ENCODE results near the gene RAET1E.
A peak's percentile ranks its signal among the peaks of the same experiment; 100 is the strongest.
"Not testable (repeated sequence)": the region's sequence is repeated elsewhere in the genome, so short reads cannot be mapped to it uniquely, and the experiment has no call there.

The RAET1E gene

DNA sequence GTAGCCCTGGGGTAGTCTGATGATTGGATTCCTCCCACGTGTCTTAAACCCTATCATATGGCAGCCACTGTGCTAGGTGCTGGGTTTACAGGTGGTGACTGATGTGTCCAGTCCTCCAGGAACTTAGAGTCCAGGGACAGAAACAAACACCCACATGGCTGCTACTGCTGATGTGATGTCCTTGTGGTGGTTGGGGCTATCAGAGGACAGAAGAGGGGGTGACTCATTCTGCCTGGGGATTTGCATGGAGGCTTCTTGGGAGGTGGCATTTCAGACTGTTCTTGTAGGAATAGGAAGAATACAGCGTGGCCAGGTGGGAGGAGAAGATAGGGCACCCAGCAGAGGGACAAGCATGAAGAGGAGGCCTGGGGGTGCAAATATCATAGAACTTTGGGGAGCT is 15.2 kb upstream of the RAET1E start:
- in situ Hi-C loops (cut with HindIII; ENCODE audit: low pct_unique_long_range_greater_than_20kb, low sequenced_read_pairs) = no loop called here
- DNase-seq (ENCODE audit: low read depth in 1 of 2, low spot score in 1 of 2) = no peak
- no peak for TF ChIP-seq JUND (IDR thresholded peaks at IDR 0.05; ENCODE audit: low read depth)

DNA sequence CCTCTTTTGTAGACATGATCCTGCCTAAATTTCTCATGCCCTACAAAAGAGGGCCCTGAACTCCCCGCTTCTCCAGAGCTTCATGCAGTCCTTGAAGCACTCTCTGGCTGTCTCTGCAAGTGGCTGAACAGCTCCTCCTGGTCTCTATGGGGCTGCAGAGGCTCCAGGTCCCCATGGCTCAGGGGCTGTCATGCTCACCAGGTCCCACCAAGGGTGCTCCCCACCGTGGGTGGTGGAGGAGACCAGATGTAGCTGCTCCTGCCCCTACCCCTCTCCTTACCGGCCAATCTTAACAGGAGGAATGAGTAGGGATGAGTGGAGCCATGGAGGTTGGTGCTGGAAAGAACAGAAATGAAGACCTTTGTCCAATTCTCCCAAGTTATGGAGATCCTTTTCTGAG is 14.8 kb upstream of the RAET1E start:
- in situ Hi-C loops (cut with HindIII; ENCODE audit: low pct_unique_long_range_greater_than_20kb, low sequenced_read_pairs); DNase-seq (ENCODE audit: low read depth in 1 of 2, low spot score in 1 of 2): not testable (repeated sequence)

DNA sequence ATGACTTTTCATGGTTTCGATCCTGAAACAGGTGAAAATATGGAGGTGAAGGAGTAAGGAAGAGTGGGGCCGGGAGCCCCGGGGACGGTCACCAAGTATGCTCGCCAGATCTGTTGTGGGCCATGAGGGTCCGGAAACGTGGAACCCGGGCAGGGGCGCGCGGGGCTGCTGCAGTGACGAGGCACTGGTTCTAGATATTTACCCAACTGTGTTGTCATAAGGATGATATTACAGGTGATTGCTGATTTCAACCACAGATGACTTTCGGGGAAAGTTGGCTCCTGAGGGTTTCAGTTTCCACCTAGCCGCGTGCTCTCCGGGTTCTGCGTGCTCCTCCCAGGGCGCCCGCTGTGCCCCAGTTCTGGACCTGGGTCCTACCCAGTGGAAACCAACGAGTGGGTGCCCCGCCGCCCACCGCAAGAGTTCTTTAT is 12.8 kb upstream of the RAET1E start:
- in situ Hi-C loops (cut with HindIII; ENCODE audit: low pct_unique_long_range_greater_than_20kb, low sequenced_read_pairs) = no loop called here
- TF ChIP-seq JUND (IDR thresholded peaks at IDR 0.05; ENCODE audit: low read depth) = no peak
- DNase-seq (ENCODE audit: low read depth in 1 of 2, low spot score in 1 of 2) = no peak

DNA sequence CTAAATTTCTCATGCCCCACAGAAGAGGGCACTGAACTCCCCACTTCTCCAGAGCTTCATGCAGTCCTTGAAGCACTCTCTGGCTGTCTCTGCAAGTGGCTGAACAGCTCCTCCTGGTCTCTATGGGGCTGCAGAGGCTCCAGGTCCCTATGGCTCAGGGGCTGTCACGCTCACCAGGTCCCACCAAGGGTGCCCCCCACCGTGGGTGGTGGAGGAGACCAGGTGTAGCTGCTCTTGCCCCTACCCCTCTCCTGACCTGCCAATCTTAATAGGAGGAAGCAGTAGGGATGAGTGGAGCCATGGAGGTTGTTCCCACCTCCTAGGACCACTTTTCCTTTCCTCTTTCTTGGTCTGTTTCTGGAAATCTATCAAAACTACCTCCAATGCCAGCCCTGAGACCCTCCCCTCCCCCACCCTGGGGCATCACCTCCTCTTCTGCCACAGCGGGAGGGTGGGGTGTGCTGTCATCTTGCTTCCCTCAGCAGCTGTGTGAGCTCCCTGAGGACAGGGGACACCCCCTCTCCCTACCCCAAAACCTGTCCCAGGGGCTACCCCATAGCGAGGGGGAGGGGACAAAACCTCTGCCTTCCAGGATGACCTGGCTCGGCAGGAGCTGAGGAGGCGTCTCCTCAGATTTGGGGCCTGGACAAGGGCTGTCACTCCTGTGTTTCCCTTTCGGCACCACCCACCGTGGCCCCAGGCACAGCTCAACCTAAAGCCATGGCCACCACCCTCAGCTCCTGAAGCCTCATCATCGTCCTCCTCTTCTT is 12.0 kb upstream of the RAET1E start:
- in situ Hi-C loops (cut with HindIII; ENCODE audit: low pct_unique_long_range_greater_than_20kb, low sequenced_read_pairs) = no loop called here

DNA sequence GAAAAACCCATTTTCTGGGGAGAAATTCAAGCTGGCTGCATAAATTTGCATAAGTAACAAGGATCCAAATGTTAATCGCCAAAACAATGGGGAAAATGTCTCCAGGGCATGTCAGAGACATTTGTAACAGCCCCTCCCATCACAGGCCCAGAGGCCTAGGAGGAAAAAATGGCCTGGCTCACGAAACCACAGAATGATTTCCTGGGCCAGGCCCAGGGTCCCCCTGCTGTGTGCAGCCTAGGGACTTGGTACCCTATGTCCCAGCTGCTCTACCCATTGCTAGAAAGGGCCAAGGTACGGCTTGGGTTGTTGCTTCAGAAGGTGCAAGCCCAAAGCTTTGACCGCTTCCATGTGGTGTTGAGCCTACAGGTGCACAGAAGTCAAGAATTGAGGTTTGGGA is 10.6 kb upstream of the RAET1E start:
- in situ Hi-C loops (cut with HindIII; ENCODE audit: low pct_unique_long_range_greater_than_20kb, low sequenced_read_pairs); DNase-seq (ENCODE audit: low read depth in 1 of 2, low spot score in 1 of 2): not testable (repeated sequence)

More for the DNA sequence above, 12.0 kb upstream of the RAET1E start:
- no peak for DNase-seq (ENCODE audit: low read depth in 1 of 2, low spot score in 1 of 2)
- no peak for TF ChIP-seq JUND (IDR thresholded peaks at IDR 0.05; ENCODE audit: low read depth)

DNA sequence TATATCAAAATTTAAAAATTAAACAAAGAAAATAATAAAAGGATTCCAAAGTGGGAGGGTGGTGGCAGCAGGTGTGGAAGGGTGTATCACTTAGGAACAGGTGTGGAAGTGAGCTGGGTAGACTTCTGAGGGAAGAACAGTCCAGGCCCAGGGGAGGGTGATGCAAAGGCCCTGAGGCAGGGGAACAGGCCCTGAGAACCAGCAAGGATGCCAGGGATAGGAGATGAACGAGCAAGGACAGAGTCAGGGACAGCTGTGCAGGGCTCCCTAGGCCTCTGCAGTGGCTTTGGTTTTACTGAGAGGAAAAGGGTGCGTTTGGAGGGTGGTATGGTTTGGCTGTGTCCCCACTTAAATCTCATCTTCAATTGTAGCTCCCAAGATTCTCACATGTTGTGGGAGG is 9.4 kb upstream of the RAET1E start:
- no peak for TF ChIP-seq JUND (IDR thresholded peaks at IDR 0.05; ENCODE audit: low read depth)
- DNase-seq (ENCODE audit: low read depth in 1 of 2, low spot score in 1 of 2) = no peak
- in situ Hi-C loops (cut with HindIII; ENCODE audit: low pct_unique_long_range_greater_than_20kb, low sequenced_read_pairs) = no loop called here

DNA sequence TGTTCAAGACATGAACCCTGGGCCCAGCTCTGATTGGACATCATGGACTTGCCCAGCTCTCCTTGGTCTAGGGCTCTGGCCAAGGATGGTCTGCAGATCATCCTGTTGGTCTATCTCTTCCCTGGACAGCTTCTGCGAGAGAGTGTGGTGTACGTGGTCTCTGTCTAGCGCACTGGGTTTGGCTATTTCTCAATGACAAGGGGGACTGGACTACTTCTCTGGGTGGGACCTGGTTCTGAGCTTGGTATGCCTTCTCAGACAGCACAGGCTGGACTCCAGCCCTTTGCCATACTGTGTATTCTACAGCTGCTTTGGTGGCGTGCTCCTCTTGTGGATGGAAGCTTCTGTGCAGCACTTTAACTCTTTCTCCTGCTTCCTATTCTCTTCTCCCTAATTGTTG is 8.5 kb upstream of the RAET1E start:
- no peak for TF ChIP-seq JUND (IDR thresholded peaks at IDR 0.05; ENCODE audit: low read depth)
- no peak for DNase-seq (ENCODE audit: low read depth in 1 of 2, low spot score in 1 of 2)
- in situ Hi-C loops (cut with HindIII; ENCODE audit: low pct_unique_long_range_greater_than_20kb, low sequenced_read_pairs) = no loop called here

DNA sequence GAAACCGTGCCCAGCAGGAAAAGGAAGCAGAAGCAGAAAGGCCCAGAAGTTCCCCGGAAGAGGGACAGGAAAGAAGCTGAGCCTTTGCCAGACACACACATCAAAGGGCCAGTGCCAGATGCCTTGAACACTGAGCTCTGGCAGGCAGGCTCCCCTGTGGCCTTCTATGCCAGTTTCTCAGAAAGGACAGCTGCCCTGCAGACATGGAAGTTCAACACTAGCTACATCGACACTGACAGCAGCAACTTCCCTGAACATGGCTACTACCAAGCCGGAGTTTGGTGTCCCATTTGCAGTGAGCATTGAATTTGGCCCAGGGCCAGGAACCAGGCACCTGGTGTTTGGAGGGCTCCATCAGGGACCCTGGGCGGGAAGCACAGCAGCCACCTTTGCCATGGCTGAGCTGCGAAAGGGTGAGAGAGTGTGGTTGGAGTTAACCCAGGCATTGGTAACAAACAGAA is 8.0 kb upstream of the RAET1E start:
- no peak for DNase-seq (ENCODE audit: low read depth in 1 of 2, low spot score in 1 of 2)
- no peak for TF ChIP-seq JUND (IDR thresholded peaks at IDR 0.05; ENCODE audit: low read depth)
- in situ Hi-C loops (cut with HindIII; ENCODE audit: low pct_unique_long_range_greater_than_20kb, low sequenced_read_pairs) = no loop called here

DNA sequence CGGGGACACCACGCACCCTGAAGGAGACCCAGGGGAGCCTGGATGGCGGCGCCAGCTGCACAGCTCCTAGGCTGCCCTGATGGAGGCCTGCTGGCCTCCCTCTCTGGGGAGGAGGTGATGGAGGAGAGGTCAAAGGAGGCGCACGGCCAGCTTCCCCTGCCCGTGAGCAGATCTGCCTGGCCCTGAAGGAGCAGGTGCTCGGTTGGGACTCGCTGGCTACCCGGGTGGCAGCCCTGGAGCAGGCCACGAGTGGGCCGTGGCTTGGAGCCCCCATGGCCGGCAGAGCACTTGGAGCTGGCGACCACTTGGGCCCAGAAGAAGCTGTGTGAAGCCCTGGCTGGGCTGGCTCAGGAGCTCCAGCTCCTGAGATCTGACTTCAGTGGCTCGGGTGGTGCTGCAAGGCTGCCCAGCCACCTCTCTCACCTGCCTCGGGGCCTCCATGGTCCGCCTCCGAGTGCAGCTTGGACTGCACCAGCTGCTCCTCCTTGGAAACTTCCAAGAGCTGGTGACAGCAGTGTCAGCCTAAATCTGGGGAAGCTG is 7.5 kb upstream of the RAET1E start:
- no peak for TF ChIP-seq JUND (IDR thresholded peaks at IDR 0.05; ENCODE audit: low read depth)
- in situ Hi-C loops (cut with HindIII; ENCODE audit: low pct_unique_long_range_greater_than_20kb, low sequenced_read_pairs) = no loop called here
- no peak for DNase-seq (ENCODE audit: low read depth in 1 of 2, low spot score in 1 of 2)

DNA sequence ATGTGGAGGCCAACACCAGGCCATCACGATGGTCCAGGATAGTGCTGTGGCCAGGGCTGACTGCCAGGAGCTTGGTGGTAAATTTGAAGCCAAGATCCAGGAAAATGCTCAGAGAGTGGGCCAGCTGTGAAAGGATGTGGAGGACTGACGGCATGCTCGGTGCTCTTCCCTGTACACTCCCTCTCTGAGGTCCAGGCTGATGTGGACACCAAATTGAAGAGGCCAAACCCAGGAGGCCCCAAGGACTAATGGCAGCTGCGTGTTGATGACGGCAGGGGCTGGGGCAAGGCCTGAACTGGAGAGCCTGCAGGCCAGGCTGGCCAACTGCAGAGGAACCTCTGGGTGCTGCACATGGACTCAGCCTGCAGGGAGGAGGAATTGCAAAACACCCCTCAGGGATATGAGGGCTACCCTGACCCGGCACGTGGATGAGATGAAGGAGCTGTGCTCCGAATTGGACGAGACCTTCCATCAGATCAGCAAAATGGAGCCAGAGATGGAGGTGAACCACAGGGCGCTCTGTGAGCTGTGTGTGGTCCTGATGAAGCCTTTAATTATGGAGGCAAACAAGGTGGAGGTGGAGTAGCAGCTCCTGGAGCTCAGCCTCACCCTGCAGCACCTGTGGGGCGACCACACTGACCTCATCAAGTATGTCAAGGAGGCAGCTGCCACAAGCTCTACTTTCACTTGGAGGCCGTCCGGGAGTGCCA is 6.9 kb upstream of the RAET1E start:
- in situ Hi-C loops (cut with HindIII; ENCODE audit: low pct_unique_long_range_greater_than_20kb, low sequenced_read_pairs) = no loop called here
- no peak for DNase-seq (ENCODE audit: low read depth in 1 of 2, low spot score in 1 of 2)

DNA sequence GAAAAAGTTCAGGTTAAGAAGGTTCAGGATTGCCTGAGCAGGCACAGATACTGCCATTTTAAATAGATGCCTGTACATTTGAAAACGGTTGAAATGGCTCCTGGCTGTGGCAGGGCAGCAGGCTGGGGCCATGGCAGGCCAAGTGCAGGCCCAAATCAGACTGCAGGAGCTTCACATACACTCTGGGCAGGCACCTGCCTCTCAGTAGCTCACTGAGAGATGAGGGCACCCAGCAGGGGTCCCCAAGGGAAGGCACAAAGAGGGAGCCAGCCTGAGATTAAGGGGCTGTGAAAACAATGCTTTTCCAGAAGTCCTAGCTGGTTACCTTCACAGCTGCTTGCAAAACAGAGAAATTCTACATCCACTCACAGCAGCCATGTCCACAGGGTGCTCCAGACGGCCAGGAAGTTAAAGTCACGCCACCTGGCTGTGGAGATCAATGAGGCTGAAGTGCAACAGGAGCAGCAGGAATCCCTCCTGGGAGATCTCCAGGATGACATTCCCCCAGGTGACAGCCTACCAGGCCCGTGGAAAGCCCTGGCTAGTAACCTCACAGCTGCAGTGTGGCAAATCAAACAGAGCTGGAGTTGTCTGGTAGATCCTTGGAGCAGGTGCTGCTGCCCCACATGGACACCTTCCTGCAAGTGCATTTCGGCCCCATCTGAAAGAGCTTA is 6.2 kb upstream of the RAET1E start:
- peak in 1 of 2 experiments; percentile 30 for DNase-seq (ENCODE audit: low read depth in 1 of 2, low spot score in 1 of 2)
- in situ Hi-C loops (cut with HindIII; ENCODE audit: low pct_unique_long_range_greater_than_20kb, low sequenced_read_pairs) = no loop called here
- TF ChIP-seq JUND (IDR thresholded peaks at IDR 0.05; ENCODE audit: low read depth) = no peak

More for the DNA sequence above, 6.9 kb upstream of the RAET1E start:
- no peak for TF ChIP-seq JUND (IDR thresholded peaks at IDR 0.05; ENCODE audit: low read depth)

DNA sequence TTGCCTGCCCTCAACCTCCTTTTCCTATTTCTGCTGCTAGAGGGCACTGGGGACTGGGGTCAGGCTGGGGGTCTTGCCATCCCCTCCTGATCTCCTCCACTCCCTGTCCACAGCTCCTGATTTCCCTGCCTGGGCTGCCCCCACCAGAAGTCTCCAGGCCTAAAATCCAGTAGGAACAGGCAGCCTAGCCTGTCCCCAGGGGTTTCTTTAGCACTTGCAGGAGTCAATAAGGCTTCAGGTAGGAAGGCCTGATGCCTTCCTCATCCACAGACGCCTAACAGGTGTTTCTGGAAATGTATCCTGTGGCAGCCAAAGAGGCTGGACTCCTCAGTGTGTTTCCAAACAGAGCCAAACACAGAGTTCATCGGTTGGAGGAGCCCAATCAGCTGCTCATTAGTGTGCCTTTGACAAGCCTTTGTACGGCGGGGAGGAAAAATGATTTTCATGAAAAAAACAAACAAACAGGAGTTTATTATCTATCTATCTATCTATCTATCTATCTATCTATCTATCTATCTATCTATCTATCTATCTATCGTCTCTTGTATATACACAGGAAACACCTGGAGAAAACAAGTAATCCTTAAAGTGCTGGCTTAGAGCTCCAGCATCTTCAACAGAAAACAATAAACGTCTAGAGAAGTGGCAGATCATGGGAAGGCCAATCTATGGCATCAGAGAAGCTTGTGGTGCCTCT is 3.7 kb upstream of the RAET1E start:
- in situ Hi-C loops (cut with HindIII; ENCODE audit: low pct_unique_long_range_greater_than_20kb, low sequenced_read_pairs) = no loop called here
- peak in 1 of 2 experiments; percentile 33 for DNase-seq (ENCODE audit: low read depth in 1 of 2, low spot score in 1 of 2)
- no peak for TF ChIP-seq JUND (IDR thresholded peaks at IDR 0.05; ENCODE audit: low read depth)

Measured in T47D (cell line).